Stimulated activated CD8-positive, alpha-beta memory T cell treated with anti-CD3 and anti-CD28 coated beads, Interleukin-15, amount 100 ng/mL, for 24 hours (primary cell): ENCODE results near the gene PYCR2.
"Not testable (repeated sequence)": the region's sequence is repeated elsewhere in the genome, so short reads cannot be mapped to it uniquely, and the experiment has no call there.

Source experiments
- DNase-seq: peaks from one replicate; pipeline ENCODE4 v3.0.0-alpha.2; 2020; ENCODE audit warnings: low read depth

Gene PYCR2

GRCh38 chr1:225923692-225924555 lies at the start of gene PYCR2:
TSS of gene PYCR2 (minus strand) at chr1:225924250. CDS start at chr1:225924110, 140 bp downstream.
- DNase-seq = peak; percentile 78

GRCh38 chr1:225973158-225973557 lies 49.1 kb upstream of the PYCR2 start:
- DNase-seq = no peak

- DNase-seq = no peak
Measured at GRCh38 chr1:225972344-225973152, 48.5 kb upstream of the PYCR2 start.

- DNase-seq = not testable (repeated sequence)
Measured at GRCh38 chr1:225970592-225971157, 46.6 kb upstream of the PYCR2 start.

- DNase-seq = not testable (repeated sequence)
Measured at GRCh38 chr1:225969751-225970150, 45.7 kb upstream of the PYCR2 start.

GRCh38 chr1:225965231-225965630 lies 41.2 kb upstream of the PYCR2 start:
- DNase-seq = no peak

GRCh38 chr1:225963735-225964530 lies 39.9 kb upstream of the PYCR2 start:
- no peak for DNase-seq

GRCh38 chr1:225962440-225962975 lies 38.5 kb upstream of the PYCR2 start:
- DNase-seq = peak; percentile 47

GRCh38 chr1:225961659-225962439 lies 37.8 kb upstream of the PYCR2 start:
- DNase-seq = no peak

- no peak for DNase-seq
Measured at GRCh38 chr1:225958041-225958440, 34.0 kb upstream of the PYCR2 start.

GRCh38 chr1:225954753-225955152 lies 30.7 kb upstream of the PYCR2 start:
- DNase-seq = no peak

GRCh38 chr1:225953315-225953714 lies 29.3 kb upstream of the PYCR2 start:
- no peak for DNase-seq

GRCh38 chr1:225950905-225951497 lies 27.0 kb upstream of the PYCR2 start:
- DNase-seq = no peak

GRCh38 chr1:225949041-225949440 lies 25.0 kb upstream of the PYCR2 start:
- no peak for DNase-seq

- no peak for DNase-seq
Measured at GRCh38 chr1:225946803-225947202, 22.8 kb upstream of the PYCR2 start.

GRCh38 chr1:225946082-225946620 lies 22.1 kb upstream of the PYCR2 start:
- no peak for DNase-seq

GRCh38 chr1:225945564-225945963 lies 21.5 kb upstream of the PYCR2 start:
- no peak for DNase-seq

- no peak for DNase-seq
Measured at GRCh38 chr1:225944951-225945350, 20.9 kb upstream of the PYCR2 start.

GRCh38 chr1:225944387-225944786 lies 20.3 kb upstream of the PYCR2 start:
- DNase-seq = no peak

- DNase-seq = no peak
Measured at GRCh38 chr1:225943582-225943981, 19.5 kb upstream of the PYCR2 start.
